ENCODE data around the gene PPP2R2B.

GRCh38 chr5:146703499-146703898, 175.1 kb downstream of the PPP2R2B start:
- no peak for TF ChIP-seq EZH2phosphoT487 (IDR thresholded peaks at IDR 0.05; ENCODE audit: low read length)
- TF ChIP-seq, protein P1, sequence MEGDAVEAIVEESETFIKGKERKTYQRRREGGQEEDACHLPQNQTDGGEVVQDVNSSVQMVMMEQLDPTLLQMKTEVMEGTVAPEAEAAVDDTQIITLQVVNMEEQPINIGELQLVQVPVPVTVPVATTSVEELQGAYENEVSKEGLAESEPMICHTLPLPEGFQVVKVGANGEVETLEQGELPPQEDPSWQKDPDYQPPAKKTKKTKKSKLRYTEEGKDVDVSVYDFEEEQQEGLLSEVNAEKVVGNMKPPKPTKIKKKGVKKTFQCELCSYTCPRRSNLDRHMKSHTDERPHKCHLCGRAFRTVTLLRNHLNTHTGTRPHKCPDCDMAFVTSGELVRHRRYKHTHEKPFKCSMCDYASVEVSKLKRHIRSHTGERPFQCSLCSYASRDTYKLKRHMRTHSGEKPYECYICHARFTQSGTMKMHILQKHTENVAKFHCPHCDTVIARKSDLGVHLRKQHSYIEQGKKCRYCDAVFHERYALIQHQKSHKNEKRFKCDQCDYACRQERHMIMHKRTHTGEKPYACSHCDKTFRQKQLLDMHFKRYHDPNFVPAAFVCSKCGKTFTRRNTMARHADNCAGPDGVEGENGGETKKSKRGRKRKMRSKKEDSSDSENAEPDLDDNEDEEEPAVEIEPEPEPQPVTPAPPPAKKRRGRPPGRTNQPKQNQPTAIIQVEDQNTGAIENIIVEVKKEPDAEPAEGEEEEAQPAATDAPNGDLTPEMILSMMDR (IDR thresholded peaks at IDR 0.05; ENCODE audit: low read length), result no peak
